Uterus (tissue), 4 donors: ENCODE results near the gene SLC16A12. TPM values are rescaled to one million over a fixed set of nuclear protein-coding genes. Genes with fewer than 3 reads are reported as not detected.

Experiments used
- DNase-seq, 2 donors: peaks; one replicate each; pipeline ENCODE4 v3.0.0-alpha.2; 2019 to 2020
- H3K27ac ChIP-seq, 2 donors: fragments of 200-600 bp; sonication (generic); 1 replicate in 1 of 2; 2 replicates in 1 of 2; pipeline ENCODE4 v1.5.1; 2016 to 2018
- H3K27me3 ChIP-seq, 2 donors: fragments of 200-600 bp; sonication (generic); one replicate each; pipeline ENCODE4 v1.5.1; 2018 to 2019; ENCODE audit warnings: control low read depth in 1 of 2
- H3K36me3 ChIP-seq, 2 donors: fragments of 200-600 bp; sonication (generic); one replicate each; pipeline ENCODE4 v1.5.1; 2019; ENCODE audit warnings: control low read depth in 1 of 2
- H3K4me1 ChIP-seq, 2 donors: fragments of 200-600 bp; sonication (generic); one replicate each; pipeline ENCODE4 v1.5.1; 2018 to 2019; ENCODE audit warnings: control low read depth in 1 of 2
- H3K4me3 ChIP-seq, 2 donors: fragments of 200-600 bp; sonication (generic); 1 replicate in 1 of 2; 2 replicates in 1 of 2; pipeline ENCODE4 v1.5.1; 2018 to 2019; ENCODE audit warnings: mild to moderate bottlenecking in 1 of 2
- H3K9me3 ChIP-seq, 2 donors: fragments of 200-600 bp; sonication (generic); one replicate each; pipeline ENCODE4 v1.5.1; 2019; ENCODE audit warnings: control low read depth in 1 of 2
- CTCF ChIP-seq, 4 experiments: fragments of 200-600 bp in 2 of 4; fragments of 450-650 bp in 2 of 4; sonication (generic) in 2 of 4; IDR thresholded peaks; one replicate each; pipeline ENCODE4 v1.5.1; 2016 to 2019; ENCODE audit warnings: antibody characterized with exemption in 4 of 4, mild to moderate bottlenecking in 2 of 4, moderate library complexity in 1 of 4
- POLR2A ChIP-seq, 2 donors: fragments of 450-650 bp; IDR thresholded peaks; one replicate each; pipeline ENCODE4 v1.6.1; 2016; ENCODE audit warnings: antibody characterized with exemption in 2 of 2, mild to moderate bottlenecking in 1 of 2, moderate library complexity in 1 of 2
- intact Hi-C: fragments of 100-400 bp; cut with DNase I; formaldehyde crosslinking; loops from one replicate; pipeline ENCODE4 v1.15.1; 2023; ENCODE audit warnings: low total_unique reads
- total RNA-seq, 4 donors: library from RNA; depleted of rRNA in 3 of 4; stranded (reverse); fragments of >200 nt in 3 of 4; gene quantifications; one replicate each; pipeline versions ENCODE4 v1.1.0 to v1.2.4, GENCODE V29; 2014 to 2023
- donor health status: DM: yes; HTN: yes; CAD: no.

Gene SLC16A12
- total RNA-seq, 4 donors from 2014 or later: 0.26 to 7.4 (median 0.51) TPM

GRCh38 chr10:89478085-89478738, 57.2 kb downstream of the SLC16A12 start:
- TF ChIP-seq POLR2A (IDR thresholded peaks at IDR 0.05): no peak
- TF ChIP-seq CTCF (IDR thresholded peaks at IDR 0.05): no peak
- intact Hi-C loops: no loop called here
- no peak for DNase-seq
- Histone ChIP-seq H3K27ac (peak overlapping the region; percentile 74 to 81), H3K4me1 (peaks cover 8 to 10% of the 10 kb centered on the region in 2 donors), H3K27me3 (no peaks in the 10 kb centered on the region), H3K9me3 (no peaks in the 10 kb centered on the region), H3K36me3 (no peaks in the 10 kb centered on the region), H3K4me3 (no peak overlapping the region)

GRCh38 chr10:89476150-89476549, 59.2 kb downstream of the SLC16A12 start:
- intact Hi-C loops: no loop called here
- DNase-seq: no peak
- H3K27me3 ChIP-seq: no peaks in the 10 kb centered on the region
- peaks cover 8 to 10% of the 10 kb centered on the region in 2 donors for H3K4me1 ChIP-seq
- H3K27ac ChIP-seq: peak overlapping the region; percentile 51 to 66
- TF ChIP-seq CTCF (IDR thresholded peaks at IDR 0.05): no peak
- TF ChIP-seq POLR2A (IDR thresholded peaks at IDR 0.05): no peak
- no peaks in the 10 kb centered on the region for H3K36me3 ChIP-seq
- no peaks in the 10 kb centered on the region for H3K9me3 ChIP-seq
- H3K4me3 ChIP-seq: no peak overlapping the region

- Histone ChIP-seq H3K9me3 (no peaks in the 10 kb centered on the region), H3K4me1 (peaks cover 8 to 10% of the 10 kb centered on the region in 2 donors), H3K36me3 (no peaks in the 10 kb centered on the region), H3K27ac (peak overlapping the region; percentile 51 to 66), H3K27me3 (no peaks in the 10 kb centered on the region), H3K4me3 (no peak overlapping the region)
- DNase-seq: no peak
- TF ChIP-seq POLR2A (IDR thresholded peaks at IDR 0.05) (no peak), CTCF (IDR thresholded peaks at IDR 0.05) (no peak)
- intact Hi-C loops: no loop called here
These were observed 59.8 kb downstream of the SLC16A12 start for GRCh38 chr10:89475591-89475998.

- Histone ChIP-seq H3K9me3 (no peaks in the 10 kb centered on the region), H3K36me3 (no peaks in the 10 kb centered on the region), H3K4me1 (peaks cover 5 to 10% of the 10 kb centered on the region in 2 donors), H3K27me3 (no peaks in the 10 kb centered on the region), H3K4me3 (no peak overlapping the region), H3K27ac (peak overlapping the region; percentile 51 to 66)
- DNase-seq: no peak
- no peak for TF ChIP-seq CTCF (IDR thresholded peaks at IDR 0.05)
- intact Hi-C loops: no loop called here
These were observed 60.3 kb downstream of the SLC16A12 start for GRCh38 chr10:89475125-89475524.

- no peak overlapping the region for H3K4me3 ChIP-seq
- peaks cover 0 to 10% of the 10 kb centered on the region in 2 donors for H3K4me1 ChIP-seq
- no peak for DNase-seq
- no peaks in the 10 kb centered on the region for H3K27me3 ChIP-seq
- H3K9me3 ChIP-seq: no peaks in the 10 kb centered on the region
- H3K36me3 ChIP-seq: no peaks in the 10 kb centered on the region
- TF ChIP-seq CTCF (IDR thresholded peaks at IDR 0.05) (no peak), POLR2A (IDR thresholded peaks at IDR 0.05) (no peak)
- H3K27ac ChIP-seq: peak overlapping the region; percentile 51 to 66
- intact Hi-C loops: no loop called here
These were observed 60.9 kb downstream of the SLC16A12 start for GRCh38 chr10:89474452-89474851.
